ENCODE results near the gene EIF2S2.
"Not testable (repeated sequence)": the region's sequence is repeated elsewhere in the genome, so short reads cannot be mapped to it uniquely, and the experiment has no call there.

DNA sequence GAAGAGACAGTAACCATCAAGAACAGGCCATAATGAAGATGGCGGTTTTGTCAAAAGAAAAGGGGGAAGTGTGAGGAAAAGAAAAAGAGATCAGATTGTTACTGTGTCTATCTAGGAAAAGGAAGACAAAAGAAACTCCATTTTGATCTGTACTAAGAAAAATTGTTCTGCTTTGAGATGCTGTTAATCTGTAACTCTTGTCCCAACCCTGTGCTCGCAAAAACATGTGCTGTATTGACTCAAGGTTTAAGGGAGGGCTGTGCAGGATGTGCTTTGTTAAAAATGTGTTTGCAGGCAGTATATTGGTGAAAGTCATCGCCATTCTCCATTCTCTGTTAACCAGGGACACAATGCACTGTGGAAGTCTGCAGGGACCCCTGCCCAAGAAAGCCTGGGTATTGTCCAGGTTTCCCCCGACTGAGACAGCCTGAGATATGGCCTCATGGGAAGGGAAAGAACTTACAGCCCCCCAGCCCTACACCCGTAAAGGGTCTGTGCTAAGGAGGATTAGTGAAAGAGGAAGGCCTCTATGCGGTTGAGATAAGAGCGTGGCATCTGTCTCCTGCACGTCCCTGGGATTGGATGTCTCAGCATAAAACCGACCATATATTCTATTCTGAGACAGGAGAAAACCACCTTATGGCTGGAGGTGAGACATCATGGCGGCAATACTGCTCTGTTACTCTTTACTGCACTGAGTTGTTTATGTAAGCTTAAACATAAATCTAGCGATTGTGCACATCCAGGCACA lies 23.7 kb upstream of the EIF2S2 start:
- TF ChIP-seq EZH2 (IDR thresholded peaks at IDR 0.05); SRF (IDR thresholded peaks at IDR 0.05; ENCODE audit: low read depth); POLR2A (IDR thresholded peaks at IDR 0.05; ENCODE audit: borderline replicate concordance, extremely low read depth, insufficient read depth, insufficient read length); EZH2phosphoT487 (IDR thresholded peaks at IDR 0.05; ENCODE audit: borderline replicate concordance); RAD21 (IDR thresholded peaks at IDR 0.05; ENCODE audit: low read depth): not testable (repeated sequence)
- TF ChIP-seq, protein P1, sequence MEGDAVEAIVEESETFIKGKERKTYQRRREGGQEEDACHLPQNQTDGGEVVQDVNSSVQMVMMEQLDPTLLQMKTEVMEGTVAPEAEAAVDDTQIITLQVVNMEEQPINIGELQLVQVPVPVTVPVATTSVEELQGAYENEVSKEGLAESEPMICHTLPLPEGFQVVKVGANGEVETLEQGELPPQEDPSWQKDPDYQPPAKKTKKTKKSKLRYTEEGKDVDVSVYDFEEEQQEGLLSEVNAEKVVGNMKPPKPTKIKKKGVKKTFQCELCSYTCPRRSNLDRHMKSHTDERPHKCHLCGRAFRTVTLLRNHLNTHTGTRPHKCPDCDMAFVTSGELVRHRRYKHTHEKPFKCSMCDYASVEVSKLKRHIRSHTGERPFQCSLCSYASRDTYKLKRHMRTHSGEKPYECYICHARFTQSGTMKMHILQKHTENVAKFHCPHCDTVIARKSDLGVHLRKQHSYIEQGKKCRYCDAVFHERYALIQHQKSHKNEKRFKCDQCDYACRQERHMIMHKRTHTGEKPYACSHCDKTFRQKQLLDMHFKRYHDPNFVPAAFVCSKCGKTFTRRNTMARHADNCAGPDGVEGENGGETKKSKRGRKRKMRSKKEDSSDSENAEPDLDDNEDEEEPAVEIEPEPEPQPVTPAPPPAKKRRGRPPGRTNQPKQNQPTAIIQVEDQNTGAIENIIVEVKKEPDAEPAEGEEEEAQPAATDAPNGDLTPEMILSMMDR (IDR thresholded peaks at IDR 0.05 in 2 of 3, conservative IDR thresholded peaks at IDR 0.05 in 1 of 3; ENCODE audit: borderline replicate concordance in 1 of 3, insufficient read depth in 1 of 3, low read depth in 2 of 3, low read length in 2 of 3) = not testable (repeated sequence)

Data from HCT116 (cell line).